Measurements from ENCODE around the gene PRKCB.

Gene PRKCB

GRCh38 chr16:23943604-23944003 is 107.8 kb downstream of the PRKCB start:
- no peak overlapping the region for H3K4me3 ChIP-seq (ENCODE audit: low read length)
- no peaks in the 10 kb centered on the region for H3K4me1 ChIP-seq (ENCODE audit: control insufficient read depth, low read length)
- H3F3A ChIP-seq (ENCODE audit: control insufficient read depth, insufficient read depth) = no peaks in the 10 kb centered on the region
- H3K9me3 ChIP-seq (ENCODE audit: control insufficient read depth, insufficient read depth, low read length) = no peaks in the 10 kb centered on the region
- H4K20me1 ChIP-seq (ENCODE audit: control insufficient read depth, insufficient read depth, low read depth, low read length) = no peaks in the 10 kb centered on the region
- no peaks in the 10 kb centered on the region for H3K36me3 ChIP-seq (ENCODE audit: control insufficient read depth, low read length)
- TF ChIP-seq, protein P1, sequence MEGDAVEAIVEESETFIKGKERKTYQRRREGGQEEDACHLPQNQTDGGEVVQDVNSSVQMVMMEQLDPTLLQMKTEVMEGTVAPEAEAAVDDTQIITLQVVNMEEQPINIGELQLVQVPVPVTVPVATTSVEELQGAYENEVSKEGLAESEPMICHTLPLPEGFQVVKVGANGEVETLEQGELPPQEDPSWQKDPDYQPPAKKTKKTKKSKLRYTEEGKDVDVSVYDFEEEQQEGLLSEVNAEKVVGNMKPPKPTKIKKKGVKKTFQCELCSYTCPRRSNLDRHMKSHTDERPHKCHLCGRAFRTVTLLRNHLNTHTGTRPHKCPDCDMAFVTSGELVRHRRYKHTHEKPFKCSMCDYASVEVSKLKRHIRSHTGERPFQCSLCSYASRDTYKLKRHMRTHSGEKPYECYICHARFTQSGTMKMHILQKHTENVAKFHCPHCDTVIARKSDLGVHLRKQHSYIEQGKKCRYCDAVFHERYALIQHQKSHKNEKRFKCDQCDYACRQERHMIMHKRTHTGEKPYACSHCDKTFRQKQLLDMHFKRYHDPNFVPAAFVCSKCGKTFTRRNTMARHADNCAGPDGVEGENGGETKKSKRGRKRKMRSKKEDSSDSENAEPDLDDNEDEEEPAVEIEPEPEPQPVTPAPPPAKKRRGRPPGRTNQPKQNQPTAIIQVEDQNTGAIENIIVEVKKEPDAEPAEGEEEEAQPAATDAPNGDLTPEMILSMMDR (IDR thresholded peaks at IDR 0.05; ENCODE audit: low read depth, low read length, poor library complexity, severe bottlenecking) = no peak
- TF ChIP-seq EZH2phosphoT487 (IDR thresholded peaks at IDR 0.05; ENCODE audit: borderline replicate concordance, low read length) = no peak
- H3K27ac ChIP-seq (ENCODE audit: low read depth, low read length) = no peak overlapping the region
- no peak overlapping the region for H3K4me2 ChIP-seq (ENCODE audit: low read length)
- no peaks in the 10 kb centered on the region; the same call in 1 of the 2 replicates for H3K27me3 ChIP-seq (ENCODE audit: control insufficient read depth, low read length)
- no peaks in the 10 kb centered on the region for H3K79me2 ChIP-seq (ENCODE audit: control insufficient read depth, low read length)
- H3K9me2 ChIP-seq (replicated peaks; ENCODE audit: control insufficient read depth, low read length) = no peaks in the 10 kb centered on the region

GRCh38 chr16:23944381-23944780 is 108.6 kb downstream of the PRKCB start:
- H3K27ac ChIP-seq (ENCODE audit: low read depth, low read length) = no peak overlapping the region
- H3K4me2 ChIP-seq (ENCODE audit: low read length) = no peak overlapping the region
- no peaks in the 10 kb centered on the region for H3K27me3 ChIP-seq (ENCODE audit: control insufficient read depth, low read length)
- H3K4me1 ChIP-seq (ENCODE audit: control insufficient read depth, low read length) = no peaks in the 10 kb centered on the region
- no peaks in the 10 kb centered on the region for H3F3A ChIP-seq (ENCODE audit: control insufficient read depth, insufficient read depth)
- no peaks in the 10 kb centered on the region for H3K79me2 ChIP-seq (ENCODE audit: control insufficient read depth, low read length)
- no peaks in the 10 kb centered on the region for H3K36me3 ChIP-seq (ENCODE audit: control insufficient read depth, low read length)
- TF ChIP-seq, protein P1 (IDR thresholded peaks at IDR 0.05; ENCODE audit: low read depth, low read length, poor library complexity, severe bottlenecking) = no peak
- TF ChIP-seq EZH2phosphoT487 (IDR thresholded peaks at IDR 0.05; ENCODE audit: borderline replicate concordance, low read length) = no peak
- no peaks in the 10 kb centered on the region for H3K9me3 ChIP-seq (ENCODE audit: control insufficient read depth, insufficient read depth, low read length)
- H3K9me2 ChIP-seq (replicated peaks; ENCODE audit: control insufficient read depth, low read length) = no peaks in the 10 kb centered on the region
- no peak overlapping the region for H3K4me3 ChIP-seq (ENCODE audit: low read length)
- H4K20me1 ChIP-seq (ENCODE audit: control insufficient read depth, insufficient read depth, low read depth, low read length) = no peaks in the 10 kb centered on the region

- Histone ChIP-seq H3K9me2 (replicated peaks; ENCODE audit: control insufficient read depth, low read length) (no peaks in the 10 kb centered on the region), H3K4me3 (ENCODE audit: low read length) (no peak overlapping the region), H3K4me1 (ENCODE audit: control insufficient read depth, low read length) (peaks cover 7% of the 10 kb centered on the region), H3K79me2 (ENCODE audit: control insufficient read depth, low read length) (no peaks in the 10 kb centered on the region), H3K27ac (ENCODE audit: low read depth, low read length) (no peak overlapping the region), H4K20me1 (ENCODE audit: control insufficient read depth, insufficient read depth, low read depth, low read length) (no peaks in the 10 kb centered on the region), H3K9me3 (ENCODE audit: control insufficient read depth, insufficient read depth, low read length) (no peaks in the 10 kb centered on the region), H3K36me3 (ENCODE audit: control insufficient read depth, low read length) (no peaks in the 10 kb centered on the region), H3K4me2 (ENCODE audit: low read length) (no peak overlapping the region), H3F3A (ENCODE audit: control insufficient read depth, insufficient read depth) (no peaks in the 10 kb centered on the region), H3K27me3 (ENCODE audit: control insufficient read depth, low read length) (no peaks in the 10 kb centered on the region)
- TF ChIP-seq, protein P1 (IDR thresholded peaks at IDR 0.05; ENCODE audit: low read depth, low read length, poor library complexity, severe bottlenecking) = no peak
- no peak for TF ChIP-seq EZH2phosphoT487 (IDR thresholded peaks at IDR 0.05; ENCODE audit: borderline replicate concordance, low read length)
These were observed 109.5 kb downstream of the PRKCB start for GRCh38 chr16:23945243-23945642.
